Measurements from ENCODE around the gene RAD51B. TPM values are rescaled to one million over a fixed set of nuclear protein-coding genes. Genes with fewer than 3 reads are reported as not detected.

Gene RAD51B
- total RNA-seq, 1 experiment from 2014 or later = 20.0 TPM

DNA sequence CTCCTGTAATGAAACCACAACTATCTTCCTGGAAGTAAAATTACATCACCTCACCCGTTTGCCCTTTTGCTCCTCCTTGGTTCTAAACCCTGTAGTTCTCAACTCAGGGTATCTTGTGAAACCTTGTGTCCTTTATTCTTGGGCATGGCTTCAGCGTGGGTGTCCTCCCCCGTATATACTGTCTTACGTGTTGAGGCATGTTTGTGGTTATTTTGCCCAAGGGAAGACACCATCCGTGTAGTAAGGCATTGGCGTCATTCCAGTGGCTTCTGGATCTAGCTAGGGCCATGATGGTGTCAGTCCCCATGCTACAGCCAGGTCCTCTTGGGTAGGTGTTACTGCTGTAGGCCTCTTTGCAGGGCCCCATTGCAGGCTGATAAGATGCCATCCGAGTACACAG, 857.9 kb downstream of the RAD51B start:
- Histone ChIP-seq H3K4me2 (ENCODE audit: low read length) (no peak overlapping the region), H3K9me2 (ENCODE audit: insufficient read depth) (no peaks in the 10 kb centered on the region), H3K9me3 (ENCODE audit: control insufficient read depth in 1 of 2, insufficient read depth in 1 of 2, low read depth in 1 of 2, low read length in 2 of 2) (no peaks in the 10 kb centered on the region), H3K9ac (ENCODE audit: low read length) (no peak overlapping the region), H3K4me1 (ENCODE audit: control insufficient read depth in 1 of 2, insufficient read depth in 2 of 2, low read length in 2 of 2) (peaks cover 34 to 47% of the 10 kb centered on the region in 2 experiments), H3K36me3 (ENCODE audit: control insufficient read depth in 1 of 2, insufficient read depth in 2 of 2, low read length in 2 of 2) (no peaks in the 10 kb centered on the region), H3K27me3 (ENCODE audit: insufficient read depth, low read length) (no peaks in the 10 kb centered on the region), H2AFZ (ENCODE audit: low read depth, low read length, poor library complexity, severe bottlenecking) (no peak overlapping the region), H3K4me3 (replicated peaks in 1 of 2; ENCODE audit: low read depth in 1 of 2, low read length in 2 of 2) (no peak overlapping the region), H3K79me2 (ENCODE audit: insufficient read depth, low read length) (no peaks in the 10 kb centered on the region), H3K27ac (ENCODE audit: low read depth, low read length) (no peak overlapping the region; the same call in 1 of the 2 replicates), H4K20me1 (ENCODE audit: insufficient read depth) (no peaks in the 10 kb centered on the region)
- ChIA-PET POLR2A (no interaction called here), RAD21 (ENCODE audit: low non-redundant PET in 1 of 2, low total read pairs in 2 of 2, uncharacterized antibody in 2 of 2, unreplicated experiment in 2 of 2) (no interaction called here), CTCF (no interaction called here)
- TF ChIP-seq CEBPB (IDR thresholded peaks at IDR 0.05; ENCODE audit: low read depth) (no peak), EGR1 (IDR thresholded peaks at IDR 0.05; ENCODE audit: low read depth) (no peak), EZH2 (IDR thresholded peaks at IDR 0.05) (no peak), ZNF274 (IDR thresholded peaks at IDR 0.05; ENCODE audit: low read depth, low read length) (no peak), TCF7L2 (IDR thresholded peaks at IDR 0.05; ENCODE audit: borderline replicate concordance, extremely low read depth, insufficient read depth, insufficient read length) (no peak), CTCF (IDR thresholded peaks at IDR 0.05 in 2 of 3, conservative IDR thresholded peaks at IDR 0.05 in 1 of 3; ENCODE audit: borderline replicate concordance in 1 of 3, insufficient read depth in 1 of 3, low read depth in 2 of 3, low read length in 2 of 3) (no peak), YY1 (IDR thresholded peaks at IDR 0.05; ENCODE audit: extremely low read depth, insufficient replicate concordance, low read depth, low read length) (no peak), EZH2phosphoT487 (IDR thresholded peaks at IDR 0.05; ENCODE audit: borderline replicate concordance) (no peak), JUND (IDR thresholded peaks at IDR 0.05) (no peak), ELF1 (IDR thresholded peaks at IDR 0.05; ENCODE audit: borderline replicate concordance, low read depth) (no peak), POLR2AphosphoS5 (IDR thresholded peaks at IDR 0.05; ENCODE audit: low read depth, low read length) (no peak), CBX3 (IDR thresholded peaks at IDR 0.05; ENCODE audit: low read depth) (no peak), MAX (IDR thresholded peaks at IDR 0.05) (no peak)
- BruUV-seq (replicated peaks) = no TSS peak
- intact Hi-C loops (cut with micrococcal nuclease) = no loop called here
- ATAC-seq = no peak
- DNase-seq (ENCODE audit: low read depth, low spot score) = no peak

Measured in HCT116 (cell line).